ENCODE data around the gene FAT3. TPM values are rescaled to one million over a fixed set of nuclear protein-coding genes. Genes with fewer than 3 reads are reported as not detected.

Gene FAT3
- total and polyA plus RNA-seq, 9 of the 15 experiments (the other 6 are each of a cell fraction or from before 2014, with no cell fraction given), result under 0.01 TPM; not detected in 7

- TF ChIP-seq FUS (optimal IDR thresholded peaks at IDR 0.05; ENCODE audit: low read depth, low read length) (no peak), ELF4 (CRISPR knock-in tag; IDR thresholded peaks at IDR 0.05) (no peak)
Measured at GRCh38 chr11:92269841-92270240, 45.2 kb downstream of the FAT3 start (continued).

GRCh38 chr11:92272651-92273050 is 48.0 kb downstream of the FAT3 start:
- FAIRE-seq (no peak), ATAC-seq (no peak), DNase-seq (ENCODE audit: extremely low read depth in 1 of 4, low spot score in 3 of 4) (no peak)
- Histone ChIP-seq H2AFZ (ENCODE audit: low read depth, low read length) (no peak overlapping the region), H3K4me2 (ENCODE audit: insufficient read depth, low read length) (no peak overlapping the region), H3K27ac (ENCODE audit: extremely low read depth, low read depth, low read length) (no peak overlapping the region), H3K4me3 (no peak overlapping the region), H3K4me1 (replicated peaks in 1 of 2; ENCODE audit: control insufficient read depth in 2 of 2, insufficient read depth in 2 of 2, low read length in 2 of 2) (no peaks in the 10 kb centered on the region), H3K9ac (ENCODE audit: insufficient read depth in 1 of 2, low read depth in 2 of 2, low read length in 2 of 2) (no peak overlapping the region), H3K9me3 (replicated peaks; ENCODE audit: control insufficient read depth, insufficient read depth, low read depth, low read length) (no peaks in the 10 kb centered on the region), H3K27me3 (ENCODE audit: control insufficient read depth in 2 of 2, insufficient read depth in 2 of 2, low read length in 2 of 2) (no peaks in the 10 kb centered on the region), H3K36me3 (ENCODE audit: control insufficient read depth, insufficient read depth, low read length) (no peaks in the 10 kb centered on the region), H3K79me2 (ENCODE audit: control insufficient read depth, insufficient read depth, low read length) (no peaks in the 10 kb centered on the region), H4K20me1 (replicated peaks; ENCODE audit: control insufficient read depth, insufficient read depth, low read length) (no peaks in the 10 kb centered on the region), H3K9me1 (ENCODE audit: control insufficient read depth, insufficient read depth, low read length) (no peaks in the 10 kb centered on the region)
- WGBS (ENCODE audit: insufficient coverage, low coverage, missing lambda C conversion rate), result 0% methylated on average over 3 of the region's 3 CpGs
- TF ChIP-seq HBP1 (CRISPR knock-in tag; IDR thresholded peaks at IDR 0.05), result no peak
- no TSS peak for BruUV-seq (replicated peaks)
- in situ Hi-C loops (cut with MboI), result no loop called here
- ChIA-PET POLR2A (no interaction called here), CTCF (ENCODE audit: low intra/inter-chr PET ratio) (no interaction called here)
- intact Hi-C loops (cut with micrococcal nuclease), result no loop called here
